Measurements from ENCODE around the gene IMPDH1. TPM values are rescaled to one million over a fixed set of nuclear protein-coding genes. Genes with fewer than 3 reads are reported as not detected.

IMPDH1 gene
- total and polyA plus RNA-seq, 4 donors, result 2.4 to 11.1 (median 5.2) TPM

DNA sequence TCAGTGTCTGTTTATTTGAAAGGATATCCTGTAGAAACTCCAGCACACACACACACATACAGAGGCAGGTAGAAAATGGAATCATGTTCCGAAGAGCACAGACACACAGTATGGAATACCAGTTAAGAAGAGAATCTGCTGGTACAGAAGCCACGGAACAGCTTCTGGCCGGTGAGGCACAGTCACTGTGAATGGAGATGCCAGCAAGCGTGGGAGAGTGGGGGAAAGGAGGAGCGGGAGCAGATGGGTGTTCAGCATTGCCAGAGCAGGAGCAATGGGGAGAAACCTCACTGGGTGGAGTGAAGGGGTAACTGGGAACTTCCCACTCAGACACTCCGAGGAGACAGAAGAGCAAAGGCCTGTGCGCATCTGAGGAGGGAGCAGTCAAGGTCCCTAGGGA lies 9.5 kb upstream of the IMPDH1 start:
- no peak overlapping the region for H3K9ac ChIP-seq (ENCODE audit: low read depth in 1 of 2, low read length in 2 of 2)
- no peak for DNase-seq (ENCODE audit: low spot score)
- no peak overlapping the region for H3K4me3 ChIP-seq (ENCODE audit: low read depth in 1 of 3, low read length in 3 of 3)
- no peaks in the 10 kb centered on the region for H3K9me3 ChIP-seq (ENCODE audit: control insufficient read depth in 4 of 4, low read length in 3 of 4)
- H3K36me3 ChIP-seq (ENCODE audit: control insufficient read depth in 4 of 4, insufficient read depth in 3 of 4, low read depth in 1 of 4, low read length in 3 of 4), result no peaks in the 10 kb centered on the region
- H3K4me1 ChIP-seq (ENCODE audit: control insufficient read depth in 4 of 4, insufficient read depth in 4 of 4, low read length in 3 of 4), result peaks cover 2 to 6% (median 4%) of the 10 kb centered on the region in 4 donors
- TF ChIP-seq FOXA2 (IDR thresholded peaks at IDR 0.05) (no peak), NR2F2 (IDR thresholded peaks at IDR 0.05) (no peak), HNF4A (conservative IDR thresholded peaks at IDR 0.05) (no peak), JUND (IDR thresholded peaks at IDR 0.05) (no peak), GABPA (IDR thresholded peaks at IDR 0.05 in 1 of 2, conservative IDR thresholded peaks at IDR 0.05 in 1 of 2) (no peak)
- TF ChIP-seq, protein P1, sequence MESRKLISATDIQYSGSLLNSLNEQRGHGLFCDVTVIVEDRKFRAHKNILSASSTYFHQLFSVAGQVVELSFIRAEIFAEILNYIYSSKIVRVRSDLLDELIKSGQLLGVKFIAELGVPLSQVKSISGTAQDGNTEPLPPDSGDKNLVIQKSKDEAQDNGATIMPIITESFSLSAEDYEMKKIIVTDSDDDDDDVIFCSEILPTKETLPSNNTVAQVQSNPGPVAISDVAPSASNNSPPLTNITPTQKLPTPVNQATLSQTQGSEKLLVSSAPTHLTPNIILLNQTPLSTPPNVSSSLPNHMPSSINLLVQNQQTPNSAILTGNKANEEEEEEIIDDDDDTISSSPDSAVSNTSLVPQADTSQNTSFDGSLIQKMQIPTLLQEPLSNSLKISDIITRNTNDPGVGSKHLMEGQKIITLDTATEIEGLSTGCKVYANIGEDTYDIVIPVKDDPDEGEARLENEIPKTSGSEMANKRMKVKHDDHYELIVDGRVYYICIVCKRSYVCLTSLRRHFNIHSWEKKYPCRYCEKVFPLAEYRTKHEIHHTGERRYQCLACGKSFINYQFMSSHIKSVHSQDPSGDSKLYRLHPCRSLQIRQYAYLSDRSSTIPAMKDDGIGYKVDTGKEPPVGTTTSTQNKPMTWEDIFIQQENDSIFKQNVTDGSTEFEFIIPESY (IDR thresholded peaks at IDR 0.05), result no peak
- 94% methylated on average over 7 of the region's 7 CpGs for WGBS
- H3K27ac ChIP-seq (ENCODE audit: low read depth in 1 of 2, low read length in 2 of 2), result no peak overlapping the region
- H3K27me3 ChIP-seq (ENCODE audit: control insufficient read depth in 4 of 4, insufficient read depth in 4 of 4, low read length in 3 of 4), result no peaks in the 10 kb centered on the region

DNA sequence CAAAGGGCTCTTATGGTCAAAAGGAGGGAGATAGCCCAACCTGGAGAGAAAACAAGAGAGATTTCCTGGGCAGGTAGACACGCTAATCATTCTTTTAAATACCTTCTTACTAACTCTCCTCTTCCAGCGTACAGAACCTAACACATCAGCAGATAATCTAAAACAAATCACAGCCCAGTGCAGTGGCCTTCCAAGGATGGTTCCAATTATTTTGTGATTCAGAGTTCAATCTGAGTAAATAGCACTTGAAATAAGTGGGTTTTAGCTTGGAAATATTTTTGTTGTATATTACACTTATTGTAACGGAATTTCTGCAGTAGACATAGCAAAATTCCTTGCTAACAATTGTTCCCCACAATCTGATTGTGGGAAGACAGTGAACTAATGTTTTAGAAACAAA lies 7.3 kb upstream of the IMPDH1 start:
- 92% methylated on average over 3 of the region's 3 CpGs for WGBS
- H3K9ac ChIP-seq (ENCODE audit: low read depth in 1 of 2, low read length in 2 of 2), result no peak overlapping the region
- DNase-seq (ENCODE audit: low spot score), result no peak
- H3K36me3 ChIP-seq (ENCODE audit: control insufficient read depth in 4 of 4, insufficient read depth in 3 of 4, low read depth in 1 of 4, low read length in 3 of 4), result no peaks in the 10 kb centered on the region
- H3K9me3 ChIP-seq (ENCODE audit: control insufficient read depth in 4 of 4, low read length in 3 of 4), result no peaks in the 10 kb centered on the region
- H3K27ac ChIP-seq (ENCODE audit: low read depth in 1 of 2, low read length in 2 of 2), result no peak overlapping the region
- TF ChIP-seq EGR1 (IDR thresholded peaks at IDR 0.05; ENCODE audit: low read depth in 2 of 2), result no peak
- no peak for TF ChIP-seq RAD21 (IDR thresholded peaks at IDR 0.05)
- TF ChIP-seq, protein P1 (IDR thresholded peaks at IDR 0.05), result no peak
- TF ChIP-seq, protein P2, sequence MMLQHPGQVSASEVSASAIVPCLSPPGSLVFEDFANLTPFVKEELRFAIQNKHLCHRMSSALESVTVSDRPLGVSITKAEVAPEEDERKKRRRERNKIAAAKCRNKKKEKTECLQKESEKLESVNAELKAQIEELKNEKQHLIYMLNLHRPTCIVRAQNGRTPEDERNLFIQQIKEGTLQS (IDR thresholded peaks at IDR 0.05), result no peak
- TF ChIP-seq SP1 (IDR thresholded peaks at IDR 0.05), result no peak
- no peak for TF ChIP-seq JUND (IDR thresholded peaks at IDR 0.05)
- TF ChIP-seq GABPA (IDR thresholded peaks at IDR 0.05 in 1 of 2, conservative IDR thresholded peaks at IDR 0.05 in 1 of 2), result no peak
- no peak for TF ChIP-seq YY1 (IDR thresholded peaks at IDR 0.05)
- no peak for TF ChIP-seq NR2F2 (IDR thresholded peaks at IDR 0.05)
- TF ChIP-seq, protein P3, sequence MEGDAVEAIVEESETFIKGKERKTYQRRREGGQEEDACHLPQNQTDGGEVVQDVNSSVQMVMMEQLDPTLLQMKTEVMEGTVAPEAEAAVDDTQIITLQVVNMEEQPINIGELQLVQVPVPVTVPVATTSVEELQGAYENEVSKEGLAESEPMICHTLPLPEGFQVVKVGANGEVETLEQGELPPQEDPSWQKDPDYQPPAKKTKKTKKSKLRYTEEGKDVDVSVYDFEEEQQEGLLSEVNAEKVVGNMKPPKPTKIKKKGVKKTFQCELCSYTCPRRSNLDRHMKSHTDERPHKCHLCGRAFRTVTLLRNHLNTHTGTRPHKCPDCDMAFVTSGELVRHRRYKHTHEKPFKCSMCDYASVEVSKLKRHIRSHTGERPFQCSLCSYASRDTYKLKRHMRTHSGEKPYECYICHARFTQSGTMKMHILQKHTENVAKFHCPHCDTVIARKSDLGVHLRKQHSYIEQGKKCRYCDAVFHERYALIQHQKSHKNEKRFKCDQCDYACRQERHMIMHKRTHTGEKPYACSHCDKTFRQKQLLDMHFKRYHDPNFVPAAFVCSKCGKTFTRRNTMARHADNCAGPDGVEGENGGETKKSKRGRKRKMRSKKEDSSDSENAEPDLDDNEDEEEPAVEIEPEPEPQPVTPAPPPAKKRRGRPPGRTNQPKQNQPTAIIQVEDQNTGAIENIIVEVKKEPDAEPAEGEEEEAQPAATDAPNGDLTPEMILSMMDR (IDR thresholded peaks at IDR 0.05; ENCODE audit: low read depth, low read length, missing input control), result no peak
- no peak for TF ChIP-seq TAF1 (conservative IDR thresholded peaks at IDR 0.05)
- TF ChIP-seq, protein P4, sequence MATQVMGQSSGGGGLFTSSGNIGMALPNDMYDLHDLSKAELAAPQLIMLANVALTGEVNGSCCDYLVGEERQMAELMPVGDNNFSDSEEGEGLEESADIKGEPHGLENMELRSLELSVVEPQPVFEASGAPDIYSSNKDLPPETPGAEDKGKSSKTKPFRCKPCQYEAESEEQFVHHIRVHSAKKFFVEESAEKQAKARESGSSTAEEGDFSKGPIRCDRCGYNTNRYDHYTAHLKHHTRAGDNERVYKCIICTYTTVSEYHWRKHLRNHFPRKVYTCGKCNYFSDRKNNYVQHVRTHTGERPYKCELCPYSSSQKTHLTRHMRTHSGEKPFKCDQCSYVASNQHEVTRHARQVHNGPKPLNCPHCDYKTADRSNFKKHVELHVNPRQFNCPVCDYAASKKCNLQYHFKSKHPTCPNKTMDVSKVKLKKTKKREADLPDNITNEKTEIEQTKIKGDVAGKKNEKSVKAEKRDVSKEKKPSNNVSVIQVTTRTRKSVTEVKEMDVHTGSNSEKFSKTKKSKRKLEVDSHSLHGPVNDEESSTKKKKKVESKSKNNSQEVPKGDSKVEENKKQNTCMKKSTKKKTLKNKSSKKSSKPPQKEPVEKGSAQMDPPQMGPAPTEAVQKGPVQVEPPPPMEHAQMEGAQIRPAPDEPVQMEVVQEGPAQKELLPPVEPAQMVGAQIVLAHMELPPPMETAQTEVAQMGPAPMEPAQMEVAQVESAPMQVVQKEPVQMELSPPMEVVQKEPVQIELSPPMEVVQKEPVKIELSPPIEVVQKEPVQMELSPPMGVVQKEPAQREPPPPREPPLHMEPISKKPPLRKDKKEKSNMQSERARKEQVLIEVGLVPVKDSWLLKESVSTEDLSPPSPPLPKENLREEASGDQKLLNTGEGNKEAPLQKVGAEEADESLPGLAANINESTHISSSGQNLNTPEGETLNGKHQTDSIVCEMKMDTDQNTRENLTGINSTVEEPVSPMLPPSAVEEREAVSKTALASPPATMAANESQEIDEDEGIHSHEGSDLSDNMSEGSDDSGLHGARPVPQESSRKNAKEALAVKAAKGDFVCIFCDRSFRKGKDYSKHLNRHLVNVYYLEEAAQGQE (IDR thresholded peaks at IDR 0.05), result no peak
- no peak for TF ChIP-seq HNF4G (IDR thresholded peaks at IDR 0.05)
- TF ChIP-seq, protein P5, sequence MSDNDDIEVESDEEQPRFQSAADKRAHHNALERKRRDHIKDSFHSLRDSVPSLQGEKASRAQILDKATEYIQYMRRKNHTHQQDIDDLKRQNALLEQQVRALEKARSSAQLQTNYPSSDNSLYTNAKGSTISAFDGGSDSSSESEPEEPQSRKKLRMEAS (IDR thresholded peaks at IDR 0.05), result no peak
- H3K4me3 ChIP-seq (ENCODE audit: low read depth in 1 of 3, low read length in 3 of 3), result no peak overlapping the region
- no peaks in the 10 kb centered on the region for H3K27me3 ChIP-seq (ENCODE audit: control insufficient read depth in 4 of 4, insufficient read depth in 4 of 4, low read length in 3 of 4)
- no peaks in the 10 kb centered on the region for H3K4me1 ChIP-seq (ENCODE audit: control insufficient read depth in 4 of 4, insufficient read depth in 4 of 4, low read length in 3 of 4)
